Forelimb muscle (tissue), 1 donor: ENCODE results near the gene NANOS3. TPM values are rescaled to one million over a fixed set of nuclear protein-coding genes. Genes with fewer than 3 reads are reported as not detected.

Experiments
- DNase-seq: peaks from one replicate; pipeline ENCODE4 v3.0.0-alpha.2; 2013; ENCODE audit warnings: low read depth
- polyA plus RNA-seq: library from polyadenylated mRNA; unstranded; fragments of 120-200 nt; gene quantifications from one replicate; pipeline ENCODE4 v1.2.1, GENCODE V29; 2013; ENCODE audit not compliant: insufficient read length

Gene NANOS3
- polyA plus RNA-seq, 1 donor: 2.0 TPM

DNA sequence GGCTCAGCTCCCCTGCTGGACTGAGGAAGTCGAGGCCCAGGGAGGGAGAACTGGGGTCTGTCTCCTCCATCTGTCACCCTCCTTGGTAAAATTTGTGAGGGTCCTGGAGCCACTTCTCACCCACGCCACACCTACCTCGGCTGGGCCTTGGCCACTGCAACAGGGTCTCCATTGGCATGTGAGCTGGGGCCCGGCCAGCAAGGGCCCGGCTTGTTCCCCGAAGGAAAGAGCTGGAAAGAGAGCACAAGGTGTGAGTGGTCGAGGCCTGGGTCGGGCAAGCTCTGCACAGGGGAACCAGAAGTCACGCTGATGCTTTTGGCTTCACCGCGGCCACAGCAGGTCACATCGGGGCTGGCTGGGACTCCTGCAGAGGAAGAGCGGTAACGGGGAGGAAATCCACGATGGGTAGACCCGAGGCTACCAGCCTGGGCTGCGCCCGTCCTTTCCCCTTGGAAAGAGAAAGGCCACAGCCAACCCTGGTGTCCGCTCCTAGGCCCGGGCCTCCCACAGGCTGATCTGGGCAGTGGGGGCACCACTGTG lies 9.0 kb downstream of the NANOS3 start:
- DNase-seq: no peak

DNA sequence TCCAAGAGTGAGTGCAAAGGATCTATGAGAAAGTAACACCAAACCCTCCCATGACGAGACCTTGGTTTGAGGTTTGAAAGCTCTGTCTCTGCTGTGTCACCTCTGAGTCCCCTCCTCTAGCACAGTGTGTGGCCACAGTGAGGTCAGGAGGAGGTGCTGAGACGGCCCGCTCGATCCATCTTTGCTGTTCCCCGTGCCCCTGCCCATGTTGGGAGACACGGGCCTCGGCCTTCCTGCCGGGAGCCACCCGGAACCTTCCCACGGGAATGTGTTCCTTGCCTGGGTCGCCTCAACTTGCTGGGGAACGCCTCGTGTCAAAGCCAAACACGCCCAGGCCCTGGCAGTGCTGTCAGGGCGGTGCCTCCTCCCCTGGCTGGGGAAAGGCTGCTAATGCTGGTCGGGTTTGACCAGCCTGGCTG lies 10.1 kb downstream of the NANOS3 start:
- DNase-seq: no peak

DNA sequence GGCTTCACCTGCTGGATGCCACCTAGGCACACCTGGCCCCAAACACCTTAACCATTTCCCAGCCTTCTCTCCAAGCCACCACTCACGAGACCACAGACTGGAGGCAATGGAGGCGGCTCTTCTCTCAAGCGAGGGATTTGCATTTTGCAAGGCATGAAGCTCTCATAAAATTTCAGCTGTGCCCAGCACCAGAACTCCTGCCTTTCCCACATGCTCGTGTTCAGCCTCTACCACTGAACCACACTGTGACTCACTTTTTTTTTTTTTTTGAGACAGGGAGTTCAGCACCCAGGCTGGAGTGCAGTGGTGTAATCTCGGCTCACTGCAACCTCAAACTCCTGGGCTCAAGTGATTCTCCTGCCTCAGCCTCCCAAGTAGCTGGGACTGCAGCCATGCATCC lies 10.6 kb downstream of the NANOS3 start:
- DNase-seq: no peak

DNA sequence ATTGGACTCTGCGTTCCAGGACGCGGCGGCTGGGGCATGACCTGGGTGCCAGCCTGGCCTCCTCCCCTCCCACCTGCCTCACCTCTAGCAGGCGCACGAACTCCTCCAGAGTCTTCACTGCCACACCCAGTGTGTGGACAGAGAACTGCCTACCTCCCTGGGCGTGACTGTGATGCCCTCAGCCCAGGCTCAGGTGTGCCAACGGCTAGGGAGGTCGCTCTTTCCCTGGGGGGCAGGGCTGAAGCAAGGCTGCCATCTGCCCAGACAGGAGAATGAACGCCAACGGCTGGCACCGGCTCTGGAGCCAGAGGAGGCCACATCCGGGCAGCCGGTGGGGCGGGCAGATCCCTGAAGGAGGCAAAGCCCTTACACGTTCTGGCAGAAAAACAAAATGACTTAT lies 11.3 kb downstream of the NANOS3 start:
- no peak for DNase-seq

- no peak for DNase-seq
Measured at GRCh38 chr19:13890136-13890535, 13.2 kb downstream of the NANOS3 start.

DNA sequence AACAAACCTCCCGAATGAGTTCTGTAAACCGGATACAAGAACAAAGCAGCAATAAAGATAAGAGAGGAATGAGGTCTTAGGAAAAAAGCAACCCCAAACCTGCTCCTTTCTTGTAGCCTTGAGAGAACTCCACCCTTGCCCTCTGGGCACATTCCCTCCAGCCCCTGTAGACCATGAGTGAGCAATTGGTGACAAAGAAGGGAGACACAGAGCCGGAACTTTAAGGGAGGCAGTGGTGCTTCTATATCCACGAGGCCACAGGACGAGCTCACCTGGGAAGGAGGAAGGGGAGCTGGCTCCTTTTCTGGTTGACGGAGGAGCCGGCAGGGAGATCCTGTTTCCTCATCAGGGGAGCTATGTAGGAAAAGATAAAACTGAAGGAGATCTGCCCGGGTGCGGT lies 15.9 kb downstream of the NANOS3 start:
- DNase-seq: no peak

GRCh38 chr19:13894552-13894951 lies 17.6 kb downstream of the NANOS3 start:
- no peak for DNase-seq

GRCh38 chr19:13896227-13896626 lies 19.3 kb downstream of the NANOS3 start:
- DNase-seq: no peak

DNA sequence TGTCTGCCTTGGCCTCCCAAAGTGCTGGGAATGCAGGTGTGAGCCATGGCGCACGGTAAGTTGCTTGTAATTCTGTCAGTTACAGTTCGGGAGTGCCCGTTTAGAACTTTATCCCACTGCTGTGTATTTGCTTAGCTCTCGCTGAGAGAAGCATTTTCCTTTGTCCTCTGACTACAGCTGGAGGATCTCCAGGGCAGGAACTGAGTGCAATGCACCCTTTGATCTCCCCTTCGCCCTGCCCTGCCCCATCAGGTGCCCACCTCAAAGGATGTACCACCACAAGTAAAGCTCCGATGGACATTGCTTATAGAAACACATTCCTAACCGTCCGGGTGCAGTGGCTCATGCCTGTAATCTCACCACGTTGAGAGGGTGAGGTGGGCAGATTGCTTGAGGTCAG lies 22.5 kb downstream of the NANOS3 start:
- DNase-seq: no peak

DNA sequence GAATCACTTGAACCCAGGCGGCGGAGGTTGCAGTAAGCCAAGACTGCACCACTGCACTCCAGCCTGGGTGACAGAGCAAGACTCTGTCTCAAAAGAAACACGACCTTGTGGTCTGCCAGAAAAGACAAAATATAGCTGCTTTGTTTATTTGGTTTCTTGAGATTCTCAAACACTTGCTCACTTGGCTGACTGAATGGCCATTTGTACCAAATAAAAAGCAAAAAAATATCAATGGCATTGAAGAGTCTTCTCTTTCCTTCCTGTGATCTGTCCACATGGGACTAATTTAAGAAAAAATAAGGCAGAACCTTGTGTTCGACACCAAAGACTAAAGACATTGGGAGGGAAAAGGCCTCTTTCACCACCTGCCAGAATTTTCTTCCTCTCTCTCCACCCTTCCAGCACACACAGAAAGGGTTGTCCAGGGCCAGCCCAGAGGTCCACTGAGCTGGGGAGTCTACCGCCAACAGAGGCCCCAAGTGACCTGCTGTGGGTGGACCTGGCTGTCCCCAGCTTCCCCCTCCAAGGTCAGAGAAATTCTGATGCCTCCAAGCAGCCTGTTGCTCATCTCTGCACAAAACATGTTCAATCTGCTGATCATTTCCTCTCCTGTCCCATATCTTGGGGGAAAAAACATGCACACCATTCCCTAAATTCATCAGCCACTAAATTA lies 23.1 kb downstream of the NANOS3 start:
- DNase-seq: no peak

GRCh38 chr19:13902993-13903555 lies 26.1 kb downstream of the NANOS3 start:
- DNase-seq: no peak

GRCh38 chr19:13905634-13906520 lies 28.9 kb downstream of the NANOS3 start, which contains the start of the genes BRME1 and CC2D1A:
Gene BRME1 (minus strand): TSS chr19:13906117. CDS start chr19:13904892, 1,225 bp downstream.
Gene CC2D1A (plus strand): TSS chr19:13906201. CDS start chr19:13906442, 241 bp downstream.
- DNase-seq: peak; percentile 67

DNA sequence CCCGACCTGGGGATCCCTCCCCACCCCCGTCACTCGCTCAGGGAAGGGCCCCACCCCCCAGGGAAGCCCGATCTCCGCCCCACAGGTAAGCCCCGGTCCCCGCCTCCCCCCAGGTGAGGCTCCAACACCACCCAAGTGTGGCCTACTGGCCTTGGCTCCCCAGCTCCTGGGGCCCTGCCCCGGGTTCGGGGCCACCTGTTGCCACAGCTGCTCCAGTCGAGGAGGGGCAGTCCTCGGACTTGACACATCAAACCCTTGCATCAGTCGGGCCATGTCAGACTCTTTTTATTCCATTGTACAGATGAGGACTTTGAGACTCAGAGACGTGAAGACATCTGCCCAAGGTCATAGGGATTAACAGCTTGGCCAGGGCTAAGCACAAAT lies 29.6 kb downstream of the NANOS3 start:
- no peak for DNase-seq

DNA sequence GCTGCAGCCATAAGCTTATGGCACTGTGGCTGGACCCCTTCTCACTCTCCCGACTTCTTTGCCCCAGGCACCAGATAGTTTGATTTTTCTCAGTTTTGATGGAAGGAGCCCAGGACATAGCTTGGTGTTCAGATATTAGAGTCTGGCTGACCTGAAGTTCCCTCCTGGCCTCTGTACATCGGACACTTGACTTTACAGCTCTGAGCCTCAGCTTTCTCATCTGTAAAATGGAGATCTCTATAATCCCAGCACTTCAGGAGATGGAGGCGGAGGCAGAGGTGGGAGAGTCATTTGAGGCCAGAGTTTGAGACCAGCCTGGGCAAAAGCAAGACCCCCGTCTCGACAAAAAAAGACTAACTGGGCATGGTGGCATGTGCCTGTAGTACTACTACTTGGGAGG lies 30.0 kb downstream of the NANOS3 start:
- no peak for DNase-seq

DNA sequence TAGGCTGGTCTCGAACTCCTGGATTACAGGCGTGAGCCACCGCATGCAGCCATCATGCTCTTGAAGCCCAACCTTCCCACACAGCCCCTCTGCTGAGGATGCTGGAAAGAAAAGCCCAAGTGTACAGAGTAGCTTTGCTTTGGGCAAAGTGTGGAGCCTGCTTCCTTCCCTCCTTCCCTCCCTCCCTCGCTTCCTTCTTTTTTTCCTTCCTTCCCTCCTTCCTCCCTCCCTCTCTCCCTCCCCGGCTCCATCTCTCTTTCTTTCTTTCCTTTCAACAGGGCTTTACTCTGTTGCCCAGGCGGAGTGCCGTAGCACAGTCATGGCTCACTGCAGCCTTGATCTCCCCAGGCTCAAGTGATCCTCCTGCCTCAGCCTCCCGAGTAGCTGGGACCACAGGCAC lies 31.7 kb downstream of the NANOS3 start:
- DNase-seq: no peak

- no peak for DNase-seq
Measured at GRCh38 chr19:13909430-13909829, 32.5 kb downstream of the NANOS3 start.

DNA sequence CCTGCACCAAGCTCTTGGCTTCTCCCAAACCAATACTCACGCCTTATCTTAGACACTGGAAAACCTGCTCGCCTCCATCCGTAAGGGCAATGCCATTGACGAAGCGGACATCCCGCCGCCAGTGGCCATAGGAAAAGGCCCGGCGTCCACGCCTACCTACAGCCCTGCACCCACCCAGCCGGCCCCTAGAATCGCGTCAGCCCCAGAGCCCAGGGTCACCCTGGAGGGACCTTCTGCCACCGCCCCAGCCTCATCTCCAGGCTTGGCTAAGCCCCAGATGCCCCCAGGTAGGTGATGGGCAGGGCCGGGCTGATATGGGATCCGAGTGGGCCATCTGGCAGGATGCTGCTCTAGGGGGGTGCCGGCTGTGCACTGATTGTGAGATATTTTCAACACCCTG lies 36.4 kb downstream of the NANOS3 start:
- no peak for DNase-seq

DNA sequence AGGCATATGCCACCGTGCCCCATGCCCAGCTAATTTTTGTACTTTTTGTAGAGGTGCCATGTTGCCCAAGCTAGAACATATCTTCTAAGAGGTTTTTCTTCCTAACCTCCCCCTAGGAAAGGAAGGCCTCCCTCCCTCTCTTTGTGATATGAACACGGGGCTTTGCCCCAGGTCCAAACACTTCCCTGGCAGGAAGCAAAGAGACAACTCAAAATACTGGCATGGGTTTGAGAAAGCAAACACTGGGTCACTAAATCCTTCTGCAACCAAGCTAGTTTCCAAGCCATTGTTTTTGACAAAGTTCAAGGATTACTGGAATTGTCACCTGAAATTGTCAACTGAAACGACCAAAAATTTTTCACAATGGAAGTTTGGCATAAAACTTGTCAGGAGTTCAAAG lies 37.8 kb downstream of the NANOS3 start:
- DNase-seq: no peak

GRCh38 chr19:13917888-13918406 lies 41.0 kb downstream of the NANOS3 start:
- DNase-seq: no peak

GRCh38 chr19:13918726-13919411 lies 41.9 kb downstream of the NANOS3 start:
- DNase-seq: no peak

DNA sequence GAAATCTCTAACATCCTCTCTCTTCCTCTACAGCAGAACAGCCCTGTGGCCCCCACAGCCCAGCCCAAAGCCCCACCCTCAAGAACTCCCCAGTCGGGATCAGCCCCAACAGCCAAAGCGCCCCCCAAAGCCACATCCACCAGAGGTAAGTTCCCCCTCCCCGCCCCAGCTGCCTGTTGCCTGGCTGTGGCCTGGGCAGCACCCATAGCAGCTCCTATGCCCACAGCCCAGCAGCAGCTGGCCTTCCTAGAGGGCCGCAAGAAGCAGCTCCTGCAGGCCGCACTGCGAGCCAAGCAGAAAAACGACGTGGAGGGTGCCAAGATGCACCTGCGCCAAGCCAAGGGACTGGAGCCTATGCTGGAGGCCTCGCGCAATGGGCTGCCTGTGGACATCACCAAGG lies 43.6 kb downstream of the NANOS3 start:
- no peak for DNase-seq
